Measurements from ENCODE around the gene CDK9.
"Not testable (repeated sequence)": the region's sequence is repeated elsewhere in the genome, so short reads cannot be mapped to it uniquely, and the experiment has no call there.

CDK9 gene

GRCh38 chr9:127780126-127780885 lies 5.5 kb upstream of the CDK9 start:
- peak in 7 of 14 donors; percentile 26 to 76 (median 49) for DNase-seq

GRCh38 chr9:127780909-127781308 lies 4.9 kb upstream of the CDK9 start:
- DNase-seq: not testable (repeated sequence)

DNA sequence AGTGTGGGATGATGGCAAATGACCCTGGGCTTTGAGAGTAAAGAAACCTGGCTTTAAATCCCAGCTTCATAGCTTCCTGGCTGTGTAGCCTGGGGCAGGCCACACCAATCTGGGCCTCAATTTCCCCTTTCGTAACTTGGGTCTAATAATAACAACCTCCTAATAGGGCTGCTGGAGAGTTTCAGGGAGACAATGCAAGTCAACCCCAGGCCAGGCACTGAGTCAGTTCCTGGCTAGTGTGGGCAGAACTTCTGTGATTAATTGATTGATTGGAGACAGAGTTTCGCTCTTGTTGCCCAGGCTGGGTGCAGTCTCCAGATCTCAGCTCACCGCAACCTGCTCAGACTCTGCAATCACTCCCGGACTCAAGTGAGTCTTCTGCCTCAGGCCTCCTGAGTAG lies 4.0 kb upstream of the CDK9 start:
- no peak for DNase-seq

- DNase-seq: peak in 6 of 14 donors; percentile 35 to 52 (median 44)
These were observed 2.5 kb upstream of the CDK9 start for GRCh38 chr9:127783111-127784008.

- peak; percentile 25 to 89 (median 80) for DNase-seq
These were observed 556 bp upstream of the CDK9 start for GRCh38 chr9:127785023-127785932.

DNA sequence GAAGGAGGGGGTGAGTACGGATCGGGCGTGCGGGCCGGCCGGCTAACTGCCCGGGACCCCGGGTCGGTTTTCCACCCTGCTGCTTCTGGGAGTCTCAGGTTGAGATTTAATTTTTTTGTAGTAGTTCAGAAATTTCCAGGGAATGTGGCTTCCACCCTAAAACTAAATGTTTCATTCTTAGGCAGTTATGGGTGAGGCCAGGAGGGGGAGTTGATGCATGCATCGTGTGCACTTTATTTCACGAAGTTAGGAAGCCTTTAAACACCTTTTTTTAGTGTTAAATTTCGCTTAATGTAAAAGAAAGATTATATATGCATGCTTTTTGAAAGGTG lies 905 bp downstream of the CDK9 start:
- no peak for DNase-seq

GRCh38 chr9:127788337-127789011 lies 2.6 kb downstream of the CDK9 start:
- DNase-seq: no peak

GRCh38 chr9:127789179-127789578 lies 3.3 kb downstream of the CDK9 start:
- DNase-seq: no peak

GRCh38 chr9:127790094-127790855 lies 4.4 kb downstream of the CDK9 start:
- no peak for DNase-seq

DNA sequence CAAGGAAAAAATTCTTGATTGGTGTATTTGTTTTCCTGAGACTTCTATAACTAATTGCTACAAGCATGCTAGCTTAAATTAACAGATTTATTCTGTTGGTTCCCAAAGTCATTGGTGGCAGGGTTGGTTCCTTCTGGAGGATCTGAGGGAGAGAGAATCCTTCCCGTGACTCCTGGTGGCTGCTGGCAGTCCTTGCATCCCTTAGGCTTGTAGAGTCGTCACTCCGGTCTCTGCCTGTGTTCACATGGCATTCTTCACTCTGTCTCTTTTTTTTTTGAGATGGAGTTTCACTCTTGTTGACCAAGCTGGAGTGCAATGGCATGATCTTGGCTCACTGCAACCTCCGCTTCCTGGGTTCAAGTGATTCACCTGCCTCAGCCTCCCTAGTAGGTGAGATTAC lies 5.3 kb downstream of the CDK9 start:
- DNase-seq: no peak

DNA sequence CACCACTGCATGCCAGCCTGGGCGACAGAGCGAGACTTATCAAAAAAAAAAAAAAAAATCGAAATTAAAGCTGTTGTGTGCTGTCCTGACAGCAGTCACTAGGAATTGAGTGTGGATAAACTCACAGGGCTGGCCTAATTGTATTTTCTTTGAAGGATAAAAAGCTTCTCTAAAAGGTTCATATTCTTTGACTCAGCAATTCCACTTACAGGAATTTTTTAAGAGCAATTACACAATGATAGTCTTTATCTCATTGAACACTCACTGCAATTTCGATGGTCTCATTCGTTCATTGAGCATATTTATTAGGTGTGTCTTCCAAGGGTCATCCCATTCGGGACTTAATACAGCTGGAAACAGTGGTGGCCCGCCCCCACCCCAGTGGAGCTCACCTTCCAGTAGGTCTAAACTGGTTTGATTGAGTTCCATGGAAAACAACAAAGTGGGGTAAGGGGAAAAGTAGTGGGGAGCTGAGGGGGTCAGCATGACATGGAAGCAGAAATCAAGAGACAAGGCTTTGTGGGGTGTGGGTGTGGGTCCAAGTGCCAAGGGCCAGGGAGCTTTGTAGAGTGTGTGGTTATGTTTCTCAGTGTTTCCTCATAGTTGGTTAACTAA lies 6.7 kb downstream of the CDK9 start:
- DNase-seq: no peak

DNA sequence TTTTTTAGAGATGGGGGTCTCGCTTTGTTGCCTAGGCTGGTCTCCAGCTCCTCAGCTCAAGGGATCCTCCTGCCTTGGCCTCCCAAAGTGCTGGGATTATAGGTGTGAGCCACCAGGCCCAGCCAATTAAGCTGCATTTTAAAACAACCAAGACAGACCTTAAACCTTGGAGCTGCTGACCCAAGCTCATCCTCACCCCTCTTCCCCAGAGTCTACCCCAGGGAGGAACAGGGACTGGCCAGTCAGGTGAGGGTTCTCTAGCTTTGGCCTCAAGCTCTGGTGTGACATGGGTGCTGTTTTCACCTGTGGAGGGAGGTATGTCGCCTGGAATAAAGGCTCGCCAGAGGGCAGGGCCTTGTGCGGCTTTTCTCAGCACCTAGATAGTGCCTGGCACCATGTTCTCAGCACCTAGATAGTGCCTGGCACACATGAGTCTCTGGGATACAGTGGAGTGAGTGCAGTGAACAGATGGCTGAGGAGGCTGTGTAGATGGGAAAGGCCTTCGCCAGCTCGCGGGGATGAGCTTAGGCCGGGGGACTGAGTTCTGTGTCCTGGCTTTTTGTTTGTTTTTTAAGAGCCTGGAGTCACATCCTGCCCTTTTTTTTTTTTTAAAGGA lies 7.4 kb downstream of the CDK9 start:
- DNase-seq: peak in 1 of 14 donors; percentile 79

- DNase-seq: no peak
These were observed 8.4 kb downstream of the CDK9 start for GRCh38 chr9:127794001-127794791.

DNA sequence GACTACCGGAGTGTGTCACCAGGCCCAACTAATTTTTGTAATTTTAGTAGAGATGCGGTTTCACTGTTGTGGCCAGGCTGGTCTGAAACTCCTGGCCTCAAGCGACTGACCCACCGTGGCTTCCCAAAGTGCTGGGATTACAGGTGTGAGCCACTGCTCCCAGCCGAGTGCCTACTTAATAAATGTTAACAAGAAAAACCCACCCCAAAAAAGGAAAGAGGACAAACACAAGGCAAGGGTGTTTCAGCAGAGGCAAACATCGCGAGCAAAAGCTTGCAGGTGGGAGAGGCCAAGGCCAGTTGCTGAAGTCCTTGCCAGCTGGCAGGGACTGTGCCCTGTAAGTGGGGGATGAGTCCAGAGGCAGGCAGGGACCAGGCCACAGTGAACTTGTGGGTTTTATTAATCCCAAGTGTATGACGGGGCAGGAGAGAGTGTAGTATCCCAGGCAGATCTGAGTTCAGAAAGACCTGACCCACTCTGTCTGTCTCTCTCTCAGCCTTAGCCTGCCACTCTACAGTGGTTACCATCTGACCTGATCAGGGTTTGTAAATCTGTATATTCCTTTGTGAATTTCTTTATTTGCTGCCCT lies 10.5 kb downstream of the CDK9 start:
- no peak for DNase-seq

- DNase-seq: no peak
These were observed 11.1 kb downstream of the CDK9 start for GRCh38 chr9:127796852-127797370.

GRCh38 chr9:127801955-127802575 lies 16.2 kb downstream of the CDK9 start:
- DNase-seq: no peak

GRCh38 chr9:127802576-127803443 lies 17.0 kb downstream of the CDK9 start, which contains the start of gene FPGS:
Gene FPGS (plus strand): TSS chr9:127802882. CDS start chr9:127802925, 43 bp downstream.
- DNase-seq: peak; percentile 43 to 95 (median 91)
